ENCODE results near the gene ETFRF1.

- TF ChIP-seq POLR2A (IDR thresholded peaks at IDR 0.05) (no peak), CTCF (IDR thresholded peaks at IDR 0.05) (no peak), EP300 (IDR thresholded peaks at IDR 0.05) (no peak), POLR2AphosphoS5 (IDR thresholded peaks at IDR 0.05) (no peak)
These were observed 39.0 kb upstream of the ETFRF1 start for GRCh38 chr12:25156061-25156460.

All from sigmoid colon (tissue), 4 donors.